ENCODE results near the gene CDH13. TPM values are rescaled to one million over a fixed set of nuclear protein-coding genes. Genes with fewer than 3 reads are reported as not detected.

Gene CDH13
- polyA plus RNA-seq, 1 donor from 2014 or later: 3.2 TPM

GRCh38 chr16:83031524-83031923, 404.8 kb downstream of the CDH13 start:
- Histone ChIP-seq H3K9me3 (ENCODE audit: low read length) (no peaks in the 10 kb centered on the region), H3K27ac (ENCODE audit: low read length) (no peak overlapping the region), H3K4me2 (ENCODE audit: low read length) (no peak overlapping the region), H4K20me1 (ENCODE audit: insufficient read depth) (no peaks in the 10 kb centered on the region), H2AFZ (ENCODE audit: low read depth, low read length) (no peak overlapping the region), H3K4me3 (ENCODE audit: low read length) (no peak overlapping the region), H3K9ac (ENCODE audit: low read length) (no peak overlapping the region), H3F3A (ENCODE audit: insufficient read depth, low read length, poor library complexity, severe bottlenecking) (no peaks in the 10 kb centered on the region), H3K9me2 (ENCODE audit: insufficient read depth, low read length) (no peaks in the 10 kb centered on the region), H3K36me3 (ENCODE audit: insufficient read depth, low read length) (no peaks in the 10 kb centered on the region), H3K79me2 (replicated peaks; ENCODE audit: insufficient read depth, low read length) (no peaks in the 10 kb centered on the region), H3K27me3 (ENCODE audit: insufficient read depth, low read depth, low read length) (no peaks in the 10 kb centered on the region)
- TF ChIP-seq SMC3 (conservative IDR thresholded peaks at IDR 0.05; ENCODE audit: poor library complexity): no peak
- no peak for TF ChIP-seq RAD21 (conservative IDR thresholded peaks at IDR 0.05)
- TF ChIP-seq MXI1 (conservative IDR thresholded peaks at IDR 0.05; ENCODE audit: poor library complexity, severe bottlenecking): no peak
- TF ChIP-seq CTCF (IDR thresholded peaks at IDR 0.05; ENCODE audit: poor library complexity, severe bottlenecking): no peak
- no peak for TF ChIP-seq EP300 (conservative IDR thresholded peaks at IDR 0.05; ENCODE audit: poor library complexity, severe bottlenecking)
- TF ChIP-seq EZH2 (IDR thresholded peaks at IDR 0.05; ENCODE audit: borderline replicate concordance, insufficient read depth, low read length, poor library complexity, severe bottlenecking): no peak
- TF ChIP-seq REST (IDR thresholded peaks at IDR 0.05; ENCODE audit: borderline replicate concordance): no peak
- TF ChIP-seq POLR2AphosphoS5 (IDR thresholded peaks at IDR 0.05): no peak
- TF ChIP-seq TAF1 (IDR thresholded peaks at IDR 0.05; ENCODE audit: low read depth): no peak

GRCh38 chr16:83037102-83037501, 410.3 kb downstream of the CDH13 start:
- Histone ChIP-seq H3K27me3 (ENCODE audit: insufficient read depth, low read depth, low read length) (no peaks in the 10 kb centered on the region), H3K4me2 (ENCODE audit: low read length) (no peak overlapping the region), H3K27ac (ENCODE audit: low read length) (no peak overlapping the region), H3K4me3 (ENCODE audit: low read length) (no peak overlapping the region), H3F3A (ENCODE audit: insufficient read depth, low read length, poor library complexity, severe bottlenecking) (no peaks in the 10 kb centered on the region), H2AFZ (ENCODE audit: low read depth, low read length) (no peak overlapping the region), H3K9me2 (ENCODE audit: insufficient read depth, low read length) (no peaks in the 10 kb centered on the region), H4K20me1 (ENCODE audit: insufficient read depth) (no peaks in the 10 kb centered on the region), H3K9ac (ENCODE audit: low read length) (no peak overlapping the region), H3K9me3 (ENCODE audit: low read length) (no peaks in the 10 kb centered on the region), H3K79me2 (replicated peaks; ENCODE audit: insufficient read depth, low read length) (no peaks in the 10 kb centered on the region), H3K36me3 (ENCODE audit: insufficient read depth, low read length) (no peaks in the 10 kb centered on the region)
- TF ChIP-seq RAD21 (conservative IDR thresholded peaks at IDR 0.05): no peak
- no peak for TF ChIP-seq EP300 (conservative IDR thresholded peaks at IDR 0.05; ENCODE audit: poor library complexity, severe bottlenecking)
- TF ChIP-seq POLR2AphosphoS5 (IDR thresholded peaks at IDR 0.05): no peak
- TF ChIP-seq EZH2 (IDR thresholded peaks at IDR 0.05; ENCODE audit: borderline replicate concordance, insufficient read depth, low read length, poor library complexity, severe bottlenecking): no peak
- TF ChIP-seq REST (IDR thresholded peaks at IDR 0.05; ENCODE audit: borderline replicate concordance): no peak
- no peak for TF ChIP-seq CTCF (IDR thresholded peaks at IDR 0.05; ENCODE audit: poor library complexity, severe bottlenecking)
- TF ChIP-seq TAF1 (IDR thresholded peaks at IDR 0.05; ENCODE audit: low read depth): no peak
- TF ChIP-seq MXI1 (conservative IDR thresholded peaks at IDR 0.05; ENCODE audit: poor library complexity, severe bottlenecking): no peak
- no peak for TF ChIP-seq SMC3 (conservative IDR thresholded peaks at IDR 0.05; ENCODE audit: poor library complexity)

All from neural cell (in vitro differentiated cells).